Measurements from ENCODE around the gene AGAP9.
"Not testable (repeated sequence)": the region's sequence is repeated elsewhere in the genome, so short reads cannot be mapped to it uniquely, and the experiment has no call there.

The AGAP9 gene

DNA sequence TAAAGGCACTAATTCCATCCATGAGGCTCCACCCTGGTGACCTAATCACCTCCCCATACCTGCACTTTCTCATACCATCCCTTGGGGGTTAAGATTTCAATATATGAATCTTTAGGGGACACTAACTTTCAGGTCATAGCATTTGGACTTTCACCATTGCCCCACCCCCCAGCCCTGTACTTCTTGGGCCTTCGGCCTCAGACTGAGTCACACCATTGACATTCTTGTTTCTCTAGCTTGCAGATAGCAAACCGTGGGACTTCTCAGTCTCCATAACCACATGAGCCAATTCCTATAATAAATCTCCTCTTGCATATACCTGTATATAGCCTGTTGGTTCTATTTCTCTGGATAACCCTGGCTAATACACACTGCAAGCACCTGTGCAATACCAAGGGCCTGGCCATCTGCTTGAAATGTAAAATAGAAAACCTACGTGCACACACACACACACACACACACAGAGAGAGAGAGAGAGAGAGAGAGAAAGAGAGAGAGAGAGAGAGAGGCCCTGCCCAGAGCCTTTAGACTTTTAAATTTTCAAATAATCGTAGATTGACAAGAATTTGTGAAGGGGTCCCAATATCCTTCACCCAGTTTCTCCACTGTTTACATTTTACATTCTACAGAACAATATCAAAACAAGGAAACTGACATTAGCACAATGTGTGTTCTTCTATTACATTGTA, 64.8 kb downstream of the AGAP9 start:
- H3K4me3 ChIP-seq (ENCODE audit: low read depth, low read length) = no peak overlapping the region
- TF ChIP-seq, protein P1, sequence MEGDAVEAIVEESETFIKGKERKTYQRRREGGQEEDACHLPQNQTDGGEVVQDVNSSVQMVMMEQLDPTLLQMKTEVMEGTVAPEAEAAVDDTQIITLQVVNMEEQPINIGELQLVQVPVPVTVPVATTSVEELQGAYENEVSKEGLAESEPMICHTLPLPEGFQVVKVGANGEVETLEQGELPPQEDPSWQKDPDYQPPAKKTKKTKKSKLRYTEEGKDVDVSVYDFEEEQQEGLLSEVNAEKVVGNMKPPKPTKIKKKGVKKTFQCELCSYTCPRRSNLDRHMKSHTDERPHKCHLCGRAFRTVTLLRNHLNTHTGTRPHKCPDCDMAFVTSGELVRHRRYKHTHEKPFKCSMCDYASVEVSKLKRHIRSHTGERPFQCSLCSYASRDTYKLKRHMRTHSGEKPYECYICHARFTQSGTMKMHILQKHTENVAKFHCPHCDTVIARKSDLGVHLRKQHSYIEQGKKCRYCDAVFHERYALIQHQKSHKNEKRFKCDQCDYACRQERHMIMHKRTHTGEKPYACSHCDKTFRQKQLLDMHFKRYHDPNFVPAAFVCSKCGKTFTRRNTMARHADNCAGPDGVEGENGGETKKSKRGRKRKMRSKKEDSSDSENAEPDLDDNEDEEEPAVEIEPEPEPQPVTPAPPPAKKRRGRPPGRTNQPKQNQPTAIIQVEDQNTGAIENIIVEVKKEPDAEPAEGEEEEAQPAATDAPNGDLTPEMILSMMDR (IDR thresholded peaks at IDR 0.05; ENCODE audit: borderline replicate concordance, insufficient read depth, low read depth, low read length) = no peak

DNA sequence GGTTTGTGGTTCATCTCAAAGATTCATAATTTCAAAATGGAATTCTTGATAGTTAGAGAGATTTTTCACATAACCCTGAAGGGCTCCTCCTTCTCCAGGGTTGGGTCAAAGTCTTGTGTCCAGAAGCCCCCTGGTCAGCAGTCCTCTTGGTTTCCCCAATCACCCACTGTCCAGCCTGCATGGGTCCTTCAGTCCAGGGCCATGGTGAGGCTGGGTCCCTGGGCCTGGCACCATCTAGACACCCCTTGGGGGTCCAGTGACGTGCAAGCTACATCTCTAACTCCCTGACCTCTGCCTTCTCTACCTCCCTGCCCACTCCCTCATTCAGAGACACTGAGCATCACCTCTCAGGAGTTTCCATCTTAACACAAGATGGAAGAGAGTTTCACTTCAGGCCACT, 65.6 kb downstream of the AGAP9 start:
- TF ChIP-seq, protein P1 (IDR thresholded peaks at IDR 0.05; ENCODE audit: borderline replicate concordance, insufficient read depth, low read depth, low read length) = no peak
- no peak overlapping the region for H3K4me3 ChIP-seq (ENCODE audit: low read depth, low read length)

DNA sequence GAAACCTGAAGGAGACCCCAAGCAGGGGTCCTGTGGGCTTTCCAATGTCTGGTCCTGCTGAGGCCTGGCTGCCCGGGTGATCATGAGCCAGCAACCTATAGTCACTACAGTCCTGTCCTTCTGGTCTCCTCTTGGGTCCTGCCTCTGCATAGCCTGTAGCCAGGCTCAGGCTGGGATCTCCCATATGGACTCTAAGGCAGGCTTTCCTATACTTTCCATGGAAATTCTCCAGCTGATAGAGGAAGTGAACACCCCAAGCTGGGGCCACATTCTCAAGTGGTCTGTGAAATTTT, 66.0 kb downstream of the AGAP9 start:
- H3K4me3 ChIP-seq (ENCODE audit: low read depth, low read length) = no peak overlapping the region
- TF ChIP-seq, protein P1 (IDR thresholded peaks at IDR 0.05; ENCODE audit: borderline replicate concordance, insufficient read depth, low read depth, low read length) = no peak

DNA sequence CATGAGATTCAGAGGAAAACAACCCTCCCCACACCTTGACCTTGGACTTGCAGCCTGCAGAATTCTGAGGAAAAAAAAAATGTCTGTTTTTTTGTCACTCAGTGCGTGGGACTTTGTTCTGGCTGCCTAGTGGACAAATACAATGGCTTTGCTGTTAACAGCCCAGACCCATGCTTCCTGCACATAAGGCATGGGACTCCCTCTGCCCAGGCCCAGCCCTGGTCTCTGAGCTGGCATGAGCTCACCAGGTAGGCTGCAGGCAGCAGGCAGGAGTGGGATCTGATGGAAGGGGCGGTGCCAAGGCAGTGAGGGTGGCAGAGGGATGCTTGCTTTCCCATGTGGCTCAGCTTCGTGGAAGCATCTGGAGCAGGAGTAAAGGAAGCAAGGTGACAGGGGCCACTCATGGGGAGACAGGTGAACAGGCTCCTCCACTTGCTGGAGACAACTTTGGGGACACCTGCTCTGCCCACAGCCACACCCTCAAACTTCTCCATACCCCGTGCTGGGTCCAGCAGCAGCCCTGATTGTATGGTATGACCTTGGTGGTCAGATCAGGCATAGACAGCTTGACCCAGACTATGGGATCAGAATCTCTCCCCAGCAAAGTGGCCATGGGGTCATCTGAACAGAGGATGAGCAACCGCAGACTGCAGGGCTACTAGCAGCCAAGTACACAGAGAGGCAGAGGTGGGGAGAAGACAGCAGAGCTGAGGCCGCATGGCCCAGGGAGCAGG, 66.5 kb downstream of the AGAP9 start:
- no peak overlapping the region for H3K4me3 ChIP-seq (ENCODE audit: low read depth, low read length)
- TF ChIP-seq, protein P1 (IDR thresholded peaks at IDR 0.05; ENCODE audit: borderline replicate concordance, insufficient read depth, low read depth, low read length) = no peak

DNA sequence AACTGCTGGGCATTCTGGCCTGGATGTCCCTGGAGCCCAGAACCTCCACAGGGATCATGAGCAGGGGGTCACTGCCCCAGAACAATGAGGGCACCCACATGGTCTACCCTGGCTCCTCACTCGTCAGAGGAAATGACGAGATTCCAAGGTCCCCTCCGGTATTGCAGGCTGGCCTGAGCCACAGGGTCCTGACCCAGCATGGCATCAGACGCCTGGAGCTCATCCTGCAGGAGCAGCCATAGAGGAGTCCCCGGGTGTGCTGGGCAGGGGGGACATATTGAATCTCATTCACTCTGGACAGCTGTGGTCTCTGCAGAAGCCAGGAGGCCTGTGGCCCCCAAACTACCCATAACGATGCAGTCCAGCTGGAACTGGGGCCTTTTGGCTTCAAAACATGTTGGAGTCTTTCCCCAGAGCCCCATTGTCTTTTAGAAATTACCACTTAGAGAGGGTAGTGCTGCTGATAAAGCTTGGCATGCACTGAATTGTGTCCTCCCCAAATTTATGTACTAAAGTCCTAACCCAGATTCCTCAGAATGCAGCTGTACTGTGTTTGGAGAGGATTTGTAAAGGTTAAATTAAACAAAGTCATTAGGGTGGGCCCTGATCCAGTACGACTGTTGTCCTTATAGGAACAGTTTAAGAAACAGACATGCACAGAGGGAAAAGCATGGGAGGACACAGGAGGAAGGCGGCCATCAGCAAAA, 67.2 kb downstream of the AGAP9 start:
- H3K4me3 ChIP-seq (ENCODE audit: low read depth, low read length) = no peak overlapping the region
- TF ChIP-seq, protein P1 (IDR thresholded peaks at IDR 0.05; ENCODE audit: borderline replicate concordance, insufficient read depth, low read depth, low read length) = no peak

DNA sequence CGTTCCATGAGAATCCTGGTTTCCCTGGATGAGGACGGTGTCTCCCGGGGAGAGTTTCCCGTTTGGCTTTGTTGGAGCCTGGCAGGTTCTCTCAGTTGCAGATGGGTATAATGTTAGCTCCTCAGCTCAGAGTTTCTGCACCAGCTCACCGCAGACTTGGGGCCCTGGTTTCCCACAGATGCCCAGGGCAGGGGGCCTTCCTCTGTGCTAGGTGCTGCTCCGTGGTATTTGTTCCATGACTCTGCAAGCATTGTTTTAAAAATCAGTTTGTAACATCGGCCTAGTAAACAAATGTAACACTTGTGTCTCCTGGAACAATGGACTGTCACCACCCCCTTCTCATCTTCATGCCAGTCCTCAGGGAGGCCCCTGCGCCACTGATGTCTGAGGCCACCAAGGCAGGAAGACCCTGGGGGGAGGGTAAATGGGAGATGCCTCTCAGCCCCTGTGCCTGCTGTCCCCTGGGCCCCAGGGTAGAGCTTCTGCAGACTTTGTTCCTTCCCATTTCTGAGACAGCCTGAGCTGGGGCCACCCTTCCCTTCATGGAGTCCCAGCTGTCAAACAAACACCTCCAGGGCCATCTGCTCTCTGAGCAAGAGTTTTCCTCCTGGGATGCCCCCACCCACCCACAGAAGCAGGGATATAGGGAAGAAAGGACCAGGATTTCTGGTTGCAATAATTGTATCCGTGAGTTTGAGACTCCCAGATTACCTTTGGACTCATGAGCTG, 67.9 kb downstream of the AGAP9 start:
- not testable (repeated sequence) for H3K4me3 ChIP-seq (ENCODE audit: low read depth, low read length)

DNA sequence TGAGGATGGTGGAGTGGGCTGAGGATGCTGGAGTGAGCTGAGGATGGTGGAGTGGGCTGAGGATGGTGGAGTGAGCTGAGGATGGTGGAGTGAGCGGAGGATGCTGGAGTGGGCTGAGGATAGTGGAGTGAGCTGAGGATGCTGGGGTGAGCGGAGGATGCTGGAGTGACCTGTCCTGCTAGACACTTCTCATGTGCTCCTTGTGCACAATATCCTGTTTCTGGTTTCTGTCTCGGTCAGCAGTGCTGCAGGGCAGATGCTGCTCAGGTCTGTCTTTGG, 68.7 kb downstream of the AGAP9 start:
- TF ChIP-seq, protein P1 (IDR thresholded peaks at IDR 0.05; ENCODE audit: borderline replicate concordance, insufficient read depth, low read depth, low read length) = no peak
- no peak overlapping the region for H3K4me3 ChIP-seq (ENCODE audit: low read depth, low read length)

Data from GM12875 (cell line).